ENCODE measurements around the gene TBC1D17. TPM values are rescaled to one million over a fixed set of nuclear protein-coding genes. Genes with fewer than 3 reads are reported as not detected.

TBC1D17 gene
- total RNA-seq, 5 donors from 2014 or later (not counting 1 experiment from before 2014, with no cell fraction given), result 46.5 to 102 (median 88.6) TPM

DNA sequence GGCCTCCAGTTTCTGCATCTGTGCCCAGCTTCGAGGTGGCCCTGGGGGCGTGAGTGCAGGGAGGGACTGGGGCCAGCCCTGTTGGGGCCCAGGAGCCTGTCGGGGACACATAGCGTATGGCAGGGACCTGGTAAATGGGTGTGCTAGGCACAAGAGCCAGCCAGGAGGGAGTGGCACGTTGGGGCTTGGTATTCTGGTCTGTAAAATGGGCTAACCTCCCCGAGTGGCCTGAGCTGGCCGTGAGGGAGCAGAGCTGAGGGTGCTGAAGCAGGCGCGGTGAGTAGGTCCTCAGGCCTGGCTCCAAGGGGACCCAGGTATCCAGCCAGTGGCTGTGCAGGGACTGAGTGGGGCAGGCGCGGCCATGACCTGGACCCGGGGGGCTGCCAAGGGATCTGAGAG is 22.2 kb upstream of the TBC1D17 start:
- peaks cover 4% of the 10 kb centered on the region for H3K36me3 Mint-ChIP-seq

DNA sequence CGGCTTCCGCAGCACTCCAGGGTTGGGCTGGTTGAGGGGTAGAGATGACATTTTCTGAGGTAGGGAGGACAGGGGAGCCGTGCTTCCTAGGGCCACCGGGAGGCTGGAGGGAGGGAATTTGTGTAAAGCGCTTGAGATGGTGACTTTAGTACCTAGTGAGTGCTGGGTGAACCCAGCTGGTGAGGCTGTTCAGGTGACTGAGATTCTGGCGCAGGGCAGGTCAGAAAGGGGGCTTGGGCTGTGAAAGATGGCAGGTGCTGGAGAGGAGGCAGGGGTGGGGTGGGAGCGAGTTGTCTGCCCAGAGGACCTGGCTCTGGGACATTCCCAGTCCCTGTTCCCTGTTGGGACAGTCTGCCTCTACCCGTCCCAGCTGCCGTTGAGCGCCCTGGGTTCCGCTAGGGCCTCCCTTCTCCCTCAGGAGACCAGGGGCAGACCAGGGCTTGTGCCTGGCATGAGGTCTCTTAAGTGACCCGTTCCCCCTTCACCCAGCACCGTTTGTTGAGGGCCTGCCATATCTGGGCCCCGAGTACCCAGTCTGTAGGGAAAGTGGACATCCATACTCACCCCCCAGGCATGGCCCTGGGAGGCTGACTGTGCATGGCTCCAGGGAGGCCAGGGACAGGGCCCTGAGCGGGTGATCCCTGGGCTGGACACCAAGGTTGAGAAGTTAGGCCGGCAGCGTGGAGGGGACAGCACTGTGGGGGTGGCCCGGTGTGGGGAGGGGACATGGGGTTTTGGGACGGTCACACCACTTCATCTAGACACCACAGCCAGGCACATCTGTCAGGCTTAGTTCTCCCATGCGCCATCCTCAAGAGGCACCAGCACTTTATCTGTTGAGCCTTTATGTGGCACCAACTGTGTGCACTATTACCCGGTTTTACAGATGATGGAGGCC is 21.6 kb upstream of the TBC1D17 start:
- no peak overlapping the region for H3K27ac ChIP-seq (ENCODE audit: low read length)
- ChIA-PET POLR2A (no interaction called here), CTCF (no interaction called here)
- Mint-ChIP-seq H3K9me3 (no peaks in the 10 kb centered on the region), H3K4me1 (peaks cover 10 to 20% (median 19%) of the 10 kb centered on the region in 3 donors), H3K4me3 (no peak overlapping the region), H3K27me3 (no peaks in the 10 kb centered on the region), H3K36me3 (peaks cover 8% of the 10 kb centered on the region), H3K27ac (peak overlapping the region in 1 of 2 donors; percentile 16)
- H3K27me3 ChIP-seq (replicated peaks in 1 of 2; ENCODE audit: control insufficient read depth in 2 of 2, extremely low read depth in 1 of 2, insufficient read depth in 2 of 2, low read length in 1 of 2), result no peaks in the 10 kb centered on the region
- DNase-seq (no peak), ATAC-seq (replicated peaks in 1 of 4) (no peak)
- no peaks in the 10 kb centered on the region for H3K9me3 ChIP-seq
- H3K4me1 ChIP-seq (ENCODE audit: control insufficient read depth in 1 of 2, extremely low read depth in 1 of 2, insufficient read depth in 2 of 2, low read length in 2 of 2), result peaks cover 10 to 23% of the 10 kb centered on the region in 2 experiments
- no peak overlapping the region for H3K4me3 ChIP-seq (ENCODE audit: control insufficient read depth in 1 of 2, extremely low read depth in 1 of 2, low read length in 1 of 2)
- H3K36me3 ChIP-seq (ENCODE audit: control insufficient read depth in 2 of 2, extremely low read depth in 1 of 2, insufficient read depth in 1 of 2, low read length in 1 of 2), result peaks cover 28 to 35% of the 10 kb centered on the region in 2 donors
- WGBS (ENCODE audit: insufficient coverage), result 93% methylated on average over 12 of the region's 21 CpGs

More for the DNA sequence above, 22.2 kb upstream of the TBC1D17 start:
- Histone ChIP-seq H3K27me3 (replicated peaks in 1 of 2; ENCODE audit: control insufficient read depth in 2 of 2, extremely low read depth in 1 of 2, insufficient read depth in 2 of 2, low read length in 1 of 2) (no peaks in the 10 kb centered on the region), H3K4me1 (ENCODE audit: control insufficient read depth in 1 of 2, extremely low read depth in 1 of 2, insufficient read depth in 2 of 2, low read length in 2 of 2) (peaks cover 10 to 25% of the 10 kb centered on the region in 2 experiments), H3K36me3 (ENCODE audit: control insufficient read depth in 2 of 2, extremely low read depth in 1 of 2, insufficient read depth in 1 of 2, low read length in 1 of 2) (peaks cover 24 to 29% of the 10 kb centered on the region in 2 donors), H3K9me3 (no peaks in the 10 kb centered on the region), H3K4me3 (ENCODE audit: control insufficient read depth in 1 of 2, extremely low read depth in 1 of 2, low read length in 1 of 2) (no peak overlapping the region), H3K27ac (ENCODE audit: low read length) (no peak overlapping the region)
- CTCF ChIA-PET, result no interaction called here
- Mint-ChIP-seq H3K9me3 (no peaks in the 10 kb centered on the region), H3K27me3 (no peaks in the 10 kb centered on the region), H3K4me3 (no peak overlapping the region), H3K27ac (peak overlapping the region in 1 of 2 donors; percentile 31), H3K4me1 (peaks cover 12 to 21% (median 20%) of the 10 kb centered on the region in 3 donors)
- ATAC-seq (replicated peaks in 1 of 4) (no peak), DNase-seq (no peak)
- POLR2A ChIA-PET, result no interaction called here
- WGBS (ENCODE audit: insufficient coverage), result 89% methylated on average over 11 of the region's 12 CpGs

GRCh38 chr19:49856574-49857021 is 20.9 kb upstream of the TBC1D17 start:
- WGBS (ENCODE audit: insufficient coverage), result 92% methylated on average over 17 of the region's 18 CpGs
- CTCF ChIA-PET, result no interaction called here
- Histone ChIP-seq H3K36me3 (ENCODE audit: control insufficient read depth in 2 of 2, extremely low read depth in 1 of 2, insufficient read depth in 1 of 2, low read length in 1 of 2) (peaks cover 30 to 41% of the 10 kb centered on the region in 2 donors), H3K9me3 (no peaks in the 10 kb centered on the region), H3K4me1 (ENCODE audit: control insufficient read depth in 1 of 2, extremely low read depth in 1 of 2, insufficient read depth in 2 of 2, low read length in 2 of 2) (peaks cover 10 to 23% of the 10 kb centered on the region in 2 experiments), H3K27ac (ENCODE audit: low read length) (no peak overlapping the region), H3K4me3 (ENCODE audit: control insufficient read depth in 1 of 2, extremely low read depth in 1 of 2, low read length in 1 of 2) (no peak overlapping the region), H3K27me3 (replicated peaks in 1 of 2; ENCODE audit: control insufficient read depth in 2 of 2, extremely low read depth in 1 of 2, insufficient read depth in 2 of 2, low read length in 1 of 2) (no peaks in the 10 kb centered on the region)
- H3K36me3 Mint-ChIP-seq, result peaks cover 10% of the 10 kb centered on the region
- no peaks in the 10 kb centered on the region for H3K9me3 Mint-ChIP-seq
- H3K27me3 Mint-ChIP-seq, result no peaks in the 10 kb centered on the region
- DNase-seq (no peak), ATAC-seq (replicated peaks in 1 of 4) (no peak)
- POLR2A ChIA-PET, result no interaction called here
- H3K27ac Mint-ChIP-seq, result no peak overlapping the region
- H3K4me1 Mint-ChIP-seq, result peaks cover 10 to 20% (median 19%) of the 10 kb centered on the region in 3 donors
- H3K4me3 Mint-ChIP-seq, result no peak overlapping the region

GRCh38 chr19:49857061-49857837 is 20.3 kb upstream of the TBC1D17 start:
- POLR2A ChIA-PET, result no interaction called here
- Histone ChIP-seq H3K4me1 (ENCODE audit: control insufficient read depth in 1 of 2, extremely low read depth in 1 of 2, insufficient read depth in 2 of 2, low read length in 2 of 2) (peaks cover 6 to 17% of the 10 kb centered on the region in 2 experiments), H3K9me3 (no peaks in the 10 kb centered on the region), H3K36me3 (ENCODE audit: control insufficient read depth in 2 of 2, extremely low read depth in 1 of 2, insufficient read depth in 1 of 2, low read length in 1 of 2) (peaks cover 30 to 46% of the 10 kb centered on the region in 2 donors), H3K27ac (ENCODE audit: low read length) (no peak overlapping the region), H3K27me3 (replicated peaks in 1 of 2; ENCODE audit: control insufficient read depth in 2 of 2, extremely low read depth in 1 of 2, insufficient read depth in 2 of 2, low read length in 1 of 2) (no peaks in the 10 kb centered on the region), H3K4me3 (ENCODE audit: control insufficient read depth in 1 of 2, extremely low read depth in 1 of 2, low read length in 1 of 2) (no peak overlapping the region)
- 97% methylated on average over 22 of the region's 26 CpGs for WGBS (ENCODE audit: insufficient coverage)
- Mint-ChIP-seq H3K4me3 (no peak overlapping the region), H3K36me3 (peaks cover 13% of the 10 kb centered on the region), H3K27ac (no peak overlapping the region), H3K9me3 (no peaks in the 10 kb centered on the region), H3K27me3 (no peaks in the 10 kb centered on the region), H3K4me1 (peaks cover 6 to 16% (median 15%) of the 10 kb centered on the region in 3 donors)
- ATAC-seq (replicated peaks in 1 of 4) (no peak), DNase-seq (no peak)
- CTCF ChIA-PET, result no interaction called here

GRCh38 chr19:49857838-49858087 is 19.7 kb upstream of the TBC1D17 start:
- H3K36me3 ChIP-seq (ENCODE audit: control insufficient read depth in 2 of 2, extremely low read depth in 1 of 2, insufficient read depth in 1 of 2, low read length in 1 of 2), result peaks cover 30 to 51% of the 10 kb centered on the region in 2 donors
- POLR2A ChIA-PET, result no interaction called here

GRCh38 chr19:49858088-49858985 is 19.2 kb upstream of the TBC1D17 start:
- no peak for ATAC-seq (replicated peaks in 1 of 4)

More at GRCh38 chr19:49857838-49858087, 19.7 kb upstream of the TBC1D17 start:
- Mint-ChIP-seq H3K27ac (no peak overlapping the region), H3K4me1 (peaks cover under 1 to 11% (median 9%) of the 10 kb centered on the region in 3 donors), H3K9me3 (no peaks in the 10 kb centered on the region), H3K36me3 (peaks cover 13% of the 10 kb centered on the region), H3K4me3 (no peak overlapping the region), H3K27me3 (no peaks in the 10 kb centered on the region)
- Histone ChIP-seq H3K27ac (ENCODE audit: low read length) (no peak overlapping the region), H3K4me3 (ENCODE audit: control insufficient read depth in 1 of 2, extremely low read depth in 1 of 2, low read length in 1 of 2) (no peak overlapping the region), H3K9me3 (no peaks in the 10 kb centered on the region), H3K4me1 (ENCODE audit: control insufficient read depth in 1 of 2, extremely low read depth in 1 of 2, insufficient read depth in 2 of 2, low read length in 2 of 2) (peaks cover 1 to 12% of the 10 kb centered on the region in 2 experiments), H3K27me3 (replicated peaks in 1 of 2; ENCODE audit: control insufficient read depth in 2 of 2, extremely low read depth in 1 of 2, insufficient read depth in 2 of 2, low read length in 1 of 2) (no peaks in the 10 kb centered on the region)
- 82% methylated on average over 2 of the region's 5 CpGs for WGBS (ENCODE audit: insufficient coverage)
- ATAC-seq (replicated peaks in 1 of 4) (no peak), DNase-seq (no peak)
- CTCF ChIA-PET, result no interaction called here

More at GRCh38 chr19:49858088-49858985, 19.2 kb upstream of the TBC1D17 start:
- H3K36me3 Mint-ChIP-seq, result peaks cover 16% of the 10 kb centered on the region
- H3K27ac ChIP-seq (ENCODE audit: low read length), result no peak overlapping the region
- DNase-seq, result no peak
- 93% methylated on average over 26 of the region's 37 CpGs for WGBS (ENCODE audit: insufficient coverage)
- peaks cover 30 to 52% of the 10 kb centered on the region in 2 donors for H3K36me3 ChIP-seq (ENCODE audit: control insufficient read depth in 2 of 2, extremely low read depth in 1 of 2, insufficient read depth in 1 of 2, low read length in 1 of 2)
- H3K4me3 Mint-ChIP-seq, result no peak overlapping the region
- no peaks in the 10 kb centered on the region for H3K9me3 Mint-ChIP-seq
- H3K9me3 ChIP-seq, result no peaks in the 10 kb centered on the region
- ChIA-PET POLR2A (interaction anchor here in 1 of 2 donors (1.0 kb wide), 1 partner anchor 70 kb away, joined by 5 read pairs; the partner anchor contains the start of genes ATF5 and NUP62), CTCF (no interaction called here)
- H3K4me3 ChIP-seq (ENCODE audit: control insufficient read depth in 1 of 2, extremely low read depth in 1 of 2, low read length in 1 of 2), result no peak overlapping the region
- H3K27me3 Mint-ChIP-seq, result no peaks in the 10 kb centered on the region
- H3K27ac Mint-ChIP-seq, result no peak overlapping the region
- H3K27me3 ChIP-seq (replicated peaks in 1 of 2; ENCODE audit: control insufficient read depth in 2 of 2, extremely low read depth in 1 of 2, insufficient read depth in 2 of 2, low read length in 1 of 2), result no peaks in the 10 kb centered on the region
- peaks cover 0 to 6% of the 10 kb centered on the region in 2 experiments for H3K4me1 ChIP-seq (ENCODE audit: control insufficient read depth in 1 of 2, extremely low read depth in 1 of 2, insufficient read depth in 2 of 2, low read length in 2 of 2)
- H3K4me1 Mint-ChIP-seq, result peaks cover 0 to 9% (median 6%) of the 10 kb centered on the region in 3 donors
